ENCODE results near the gene MED25.
A peak's percentile ranks its signal among the peaks of the same experiment; 100 is the strongest.

Gene MED25

GRCh38 chr19:49845414-49845813 is 27.3 kb downstream of the MED25 start:
- DNase-seq: no peak

DNA sequence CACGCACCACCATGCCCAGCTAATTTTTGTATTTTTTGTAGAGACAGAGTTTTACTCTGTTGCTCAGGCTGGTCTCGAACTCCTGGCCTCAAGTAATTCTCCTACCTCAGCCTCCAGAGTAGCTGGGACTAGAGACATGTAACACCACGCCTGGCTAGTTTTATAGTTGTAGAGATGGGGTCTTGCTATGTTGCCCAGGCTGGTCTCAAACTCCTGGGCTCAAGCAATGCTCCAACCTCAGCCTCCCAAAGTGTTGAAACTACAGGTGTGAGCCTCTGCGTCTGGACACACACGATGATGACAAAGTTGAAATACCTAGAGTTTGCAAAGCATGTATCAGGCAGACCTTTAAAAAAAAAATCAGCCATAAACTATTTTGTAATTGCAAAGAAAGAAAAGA is 28.3 kb downstream of the MED25 start:
- DNase-seq: no peak

GRCh38 chr19:49847731-49848696 is 29.9 kb downstream of the MED25 start:
- no peak for DNase-seq

DNA sequence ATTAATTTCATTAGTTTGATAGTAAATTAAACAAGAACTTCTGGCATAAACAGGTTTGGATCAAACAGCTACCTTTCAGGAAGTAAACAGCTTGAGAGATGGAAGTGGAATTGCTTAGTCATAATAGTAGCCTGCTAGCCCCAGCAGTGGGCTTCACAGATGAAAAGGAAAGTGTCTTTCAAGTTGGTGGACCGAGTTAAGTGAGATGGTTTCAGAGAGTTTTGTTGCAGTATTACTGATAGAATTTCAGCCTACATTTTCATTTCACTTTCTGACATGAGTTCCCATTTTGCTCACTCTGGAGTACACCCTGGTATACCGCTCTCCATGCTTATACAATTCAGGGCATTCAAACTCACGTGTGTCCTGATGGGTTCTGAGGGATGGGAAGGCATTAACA is 30.8 kb downstream of the MED25 start:
- DNase-seq: no peak

DNA sequence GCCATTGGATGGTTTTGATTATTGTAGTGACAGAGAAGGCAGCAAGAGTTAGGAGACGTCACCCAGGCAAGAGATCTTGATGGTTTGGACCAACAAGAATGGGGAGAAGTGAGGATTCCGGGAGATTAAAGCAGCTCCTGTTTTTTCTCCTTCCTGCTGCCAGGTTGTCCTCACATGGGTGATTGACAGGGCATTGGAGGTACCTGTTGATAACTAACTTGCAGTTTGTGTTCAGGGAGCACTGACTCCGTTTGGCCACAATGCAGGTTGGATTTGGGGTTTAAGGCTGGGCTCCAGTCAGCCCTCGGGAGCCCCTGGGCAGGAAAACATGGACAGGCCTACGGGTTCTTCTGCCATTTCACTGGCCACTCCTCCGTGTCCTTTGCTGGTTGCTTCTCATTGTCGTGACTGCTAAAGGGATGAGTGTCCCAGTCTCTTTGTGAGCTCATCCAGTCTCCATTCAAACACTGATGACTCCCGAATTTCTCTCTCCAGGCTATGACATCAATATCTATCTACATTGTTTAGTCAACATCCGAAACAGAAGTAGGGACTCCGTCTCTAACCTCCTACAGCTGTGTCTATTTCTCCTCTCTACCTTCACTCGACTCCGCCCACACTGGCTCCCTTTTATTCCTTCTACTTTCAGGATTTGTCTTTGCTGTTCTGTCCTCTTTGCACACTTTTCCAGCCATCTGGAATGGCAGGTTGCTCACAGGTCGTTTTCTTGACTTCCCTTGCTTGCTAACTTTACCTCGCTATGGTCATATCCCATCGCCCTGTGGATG is 31.5 kb downstream of the MED25 start:
- no peak for DNase-seq

- DNase-seq: no peak
Measured at GRCh38 chr19:49850221-49850486, 32.1 kb downstream of the MED25 start.

DNA sequence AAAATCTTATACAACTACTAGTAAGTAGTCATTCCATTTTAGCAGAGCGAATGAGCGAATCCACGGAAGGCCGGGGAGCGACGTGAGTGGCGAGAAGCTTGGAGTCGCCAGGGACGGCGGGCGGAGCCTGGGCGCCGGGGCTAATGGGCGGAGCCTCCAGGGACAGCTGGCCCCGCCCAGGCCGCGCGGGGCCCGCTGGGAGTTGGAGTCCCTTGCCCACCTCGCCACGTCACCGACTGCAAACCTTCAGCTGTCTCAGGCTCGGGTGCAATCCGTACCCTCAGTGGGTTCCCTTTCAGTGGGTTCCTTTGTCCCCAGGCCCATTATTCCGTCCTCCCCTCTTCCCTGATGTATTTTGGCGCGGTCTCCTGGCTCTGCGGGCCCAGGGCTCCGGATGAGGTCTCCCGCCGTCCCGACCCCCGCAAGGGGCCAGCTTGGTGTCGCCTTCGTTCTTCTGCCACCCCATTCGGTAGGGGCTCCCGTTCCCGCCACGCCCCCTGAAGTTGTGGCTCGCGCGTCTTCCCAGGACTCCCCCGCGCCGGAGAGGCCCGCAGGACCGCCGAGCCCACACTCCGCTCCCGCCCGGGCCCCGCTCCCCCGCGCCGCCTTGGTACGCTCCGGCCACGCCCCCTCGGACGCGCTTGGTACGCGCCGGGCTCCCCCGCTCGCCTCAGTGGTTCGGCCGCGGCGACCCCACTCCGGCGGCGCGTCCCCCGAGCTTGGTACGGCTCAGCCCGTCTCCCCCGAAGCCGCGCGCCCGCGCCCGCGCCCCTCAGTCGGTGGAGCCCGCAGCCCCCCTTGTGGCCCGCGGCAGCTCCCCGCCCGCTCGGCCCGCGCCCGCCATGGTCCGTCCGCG is 32.6 kb downstream of the MED25 start, which contains the start of gene PTOV1:
TSS of gene PTOV1 (plus strand) at position 673 of the 856 bp plus-strand sequence.
- DNase-seq: peak; percentile 82

- DNase-seq: peak; percentile 24
Measured at GRCh38 chr19:49851456-49852259, 33.6 kb downstream of the MED25 start.

DNA sequence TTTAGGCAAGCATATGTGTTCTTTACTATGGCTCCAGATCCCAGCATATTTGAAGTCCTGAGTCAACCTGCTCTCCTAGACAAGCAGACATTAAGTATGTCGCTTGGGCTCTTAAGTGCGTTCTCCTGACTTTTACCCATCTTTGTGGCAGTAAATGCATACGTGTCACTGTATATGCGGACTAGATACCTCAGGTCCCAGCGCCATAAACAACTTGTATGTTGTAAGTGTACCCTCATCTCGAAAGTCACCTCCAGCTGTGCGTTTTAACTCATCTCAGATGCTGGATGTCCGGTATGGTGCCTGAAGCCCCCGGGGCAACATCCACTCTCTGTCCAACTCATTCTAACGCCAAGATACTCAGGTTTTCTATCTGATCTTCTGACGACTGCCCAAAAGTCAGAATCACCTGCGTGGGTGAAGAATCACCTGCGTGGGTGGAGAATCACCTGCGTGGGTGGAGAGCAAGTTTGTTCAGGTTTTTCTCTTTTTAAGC is 34.6 kb downstream of the MED25 start:
- DNase-seq: no peak

- no peak for DNase-seq
Measured at GRCh38 chr19:49853852-49854377, 35.8 kb downstream of the MED25 start.

DNA sequence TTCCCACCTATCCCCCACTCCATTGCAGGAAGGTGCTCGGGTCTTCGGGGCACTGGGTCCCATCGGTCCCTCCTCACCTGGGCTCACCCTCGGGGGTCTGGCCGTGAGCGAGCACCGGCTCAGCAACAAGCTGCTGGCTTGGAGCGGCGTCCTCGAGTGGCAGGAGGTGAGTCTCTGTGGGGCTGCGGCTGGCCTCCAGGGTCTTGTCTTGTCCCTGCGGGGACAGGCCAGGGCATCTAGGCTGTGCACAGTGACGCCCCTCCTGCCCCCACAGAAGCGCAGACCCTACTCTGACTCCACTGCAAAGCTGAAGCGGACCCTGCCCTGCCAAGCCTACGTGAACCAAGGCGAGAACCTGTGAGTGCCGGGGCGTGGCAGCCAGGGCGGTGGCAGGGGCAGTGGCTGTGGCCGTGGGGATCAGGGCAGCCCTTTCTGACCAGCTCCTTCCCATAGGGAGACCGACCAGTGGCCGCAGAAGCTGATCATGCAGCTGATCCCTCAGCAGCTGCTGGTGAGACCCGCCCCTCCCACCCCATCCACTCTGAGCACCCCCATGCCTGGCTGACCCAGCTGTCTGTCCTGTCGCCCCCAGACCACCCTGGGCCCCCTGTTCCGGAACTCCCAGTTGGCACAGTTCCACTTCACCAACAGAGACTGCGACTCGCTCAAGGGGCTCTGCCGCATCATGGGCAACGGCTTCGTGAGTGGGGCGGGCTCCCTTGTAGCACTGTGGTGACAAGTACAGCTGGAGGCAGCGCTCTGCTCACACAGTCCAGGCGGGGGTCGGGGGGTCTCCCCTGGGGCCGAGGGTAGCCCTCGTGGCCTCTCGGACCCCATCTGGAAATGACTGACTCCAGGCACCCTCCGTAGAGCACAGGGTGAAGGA is 36.5 kb downstream of the MED25 start:
- DNase-seq: no peak

- DNase-seq: no peak
Measured at GRCh38 chr19:49855277-49855675, 37.2 kb downstream of the MED25 start.

DNA sequence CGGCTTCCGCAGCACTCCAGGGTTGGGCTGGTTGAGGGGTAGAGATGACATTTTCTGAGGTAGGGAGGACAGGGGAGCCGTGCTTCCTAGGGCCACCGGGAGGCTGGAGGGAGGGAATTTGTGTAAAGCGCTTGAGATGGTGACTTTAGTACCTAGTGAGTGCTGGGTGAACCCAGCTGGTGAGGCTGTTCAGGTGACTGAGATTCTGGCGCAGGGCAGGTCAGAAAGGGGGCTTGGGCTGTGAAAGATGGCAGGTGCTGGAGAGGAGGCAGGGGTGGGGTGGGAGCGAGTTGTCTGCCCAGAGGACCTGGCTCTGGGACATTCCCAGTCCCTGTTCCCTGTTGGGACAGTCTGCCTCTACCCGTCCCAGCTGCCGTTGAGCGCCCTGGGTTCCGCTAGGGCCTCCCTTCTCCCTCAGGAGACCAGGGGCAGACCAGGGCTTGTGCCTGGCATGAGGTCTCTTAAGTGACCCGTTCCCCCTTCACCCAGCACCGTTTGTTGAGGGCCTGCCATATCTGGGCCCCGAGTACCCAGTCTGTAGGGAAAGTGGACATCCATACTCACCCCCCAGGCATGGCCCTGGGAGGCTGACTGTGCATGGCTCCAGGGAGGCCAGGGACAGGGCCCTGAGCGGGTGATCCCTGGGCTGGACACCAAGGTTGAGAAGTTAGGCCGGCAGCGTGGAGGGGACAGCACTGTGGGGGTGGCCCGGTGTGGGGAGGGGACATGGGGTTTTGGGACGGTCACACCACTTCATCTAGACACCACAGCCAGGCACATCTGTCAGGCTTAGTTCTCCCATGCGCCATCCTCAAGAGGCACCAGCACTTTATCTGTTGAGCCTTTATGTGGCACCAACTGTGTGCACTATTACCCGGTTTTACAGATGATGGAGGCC is 37.8 kb downstream of the MED25 start:
- DNase-seq: no peak

GRCh38 chr19:49856574-49857021 is 38.5 kb downstream of the MED25 start:
- DNase-seq: no peak

DNA sequence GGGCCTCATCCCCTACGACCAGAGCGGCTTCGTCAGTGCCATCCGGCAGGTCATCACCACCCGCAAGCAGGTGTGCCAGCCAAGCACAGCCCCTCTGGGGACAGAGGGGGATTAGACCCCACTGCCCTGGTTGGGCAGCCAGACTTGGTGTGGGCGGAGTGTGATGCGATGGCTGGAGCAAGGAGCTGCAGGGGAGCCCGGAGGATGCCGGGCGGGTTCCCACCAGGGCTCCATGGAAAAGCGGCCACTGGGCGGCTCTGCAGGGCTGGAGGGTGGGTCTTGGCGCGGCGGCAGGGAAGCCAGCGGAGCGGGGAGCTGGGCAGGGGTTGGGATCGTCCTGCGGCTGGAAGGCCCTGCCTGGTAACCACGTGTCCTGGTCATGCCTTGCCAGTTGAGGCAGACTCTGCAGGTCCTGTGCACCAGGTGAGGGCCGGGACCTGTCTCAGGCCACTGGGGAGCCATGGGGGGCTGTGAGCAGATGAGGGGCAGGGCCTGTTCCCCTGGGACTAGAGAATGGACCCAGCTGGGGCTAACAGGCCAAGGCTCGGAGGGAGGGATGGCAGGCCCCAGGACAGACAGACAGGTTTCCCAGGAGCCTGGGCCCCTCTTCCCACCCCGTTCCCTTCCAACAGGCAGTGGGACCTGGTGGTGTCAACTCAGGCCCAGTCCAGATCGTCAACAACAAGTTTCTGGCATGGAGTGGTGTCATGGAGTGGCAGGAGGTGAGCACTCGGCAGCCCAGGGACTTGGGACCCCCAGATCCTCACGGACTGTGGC is 39.2 kb downstream of the MED25 start:
- no peak for DNase-seq

GRCh38 chr19:49857838-49858087 is 39.7 kb downstream of the MED25 start:
- DNase-seq: no peak

DNA sequence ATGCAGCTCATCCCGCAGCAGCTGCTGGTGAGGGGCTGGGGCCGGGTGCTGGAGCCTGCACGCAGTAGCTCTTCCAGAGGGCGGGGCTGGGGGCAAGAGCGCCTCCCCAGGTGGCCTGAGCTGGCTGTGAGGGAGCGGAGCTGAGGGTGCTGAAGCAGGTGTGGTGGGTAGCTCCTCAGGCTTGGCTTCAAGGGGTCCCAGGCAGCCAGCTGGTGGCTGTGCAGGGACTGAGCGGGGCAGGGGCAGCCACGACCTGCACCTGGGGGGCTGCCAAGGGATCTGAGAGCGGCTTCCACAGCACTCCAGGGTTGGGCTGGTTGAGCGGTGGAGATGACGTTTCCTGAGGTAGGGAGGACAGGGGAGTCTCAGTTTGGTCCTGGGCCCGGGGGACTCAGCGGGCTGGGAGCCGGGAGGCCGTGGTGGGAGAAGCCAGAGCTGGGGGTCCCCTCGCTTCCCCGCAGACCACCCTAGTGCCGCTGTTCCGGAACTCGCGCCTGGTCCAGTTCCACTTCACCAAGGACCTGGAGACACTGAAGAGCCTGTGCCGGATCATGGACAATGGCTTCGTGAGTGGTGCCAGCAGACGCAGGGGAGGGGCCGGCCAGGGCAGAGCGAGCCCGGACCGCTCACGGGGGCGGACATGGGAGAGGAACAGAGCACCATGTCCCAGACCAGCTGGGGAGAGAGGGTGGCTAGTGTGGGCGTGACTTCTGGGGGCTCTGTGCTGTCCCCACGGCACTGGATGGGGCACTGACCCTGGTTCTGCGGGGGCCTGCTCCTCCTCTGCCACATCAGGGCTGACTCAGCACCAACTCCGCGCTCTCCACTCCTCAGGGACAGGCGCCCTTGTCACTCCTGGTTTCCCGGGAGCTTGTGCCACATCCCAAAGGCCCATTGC is 40.2 kb downstream of the MED25 start:
- DNase-seq: no peak

All from effector CD4-positive, alpha-beta T cell (primary cell).